Prostate gland (tissue), 2 donors: ENCODE data around the gene ETV3L. TPM values are rescaled to one million over a fixed set of nuclear protein-coding genes. Genes with fewer than 3 reads are reported as not detected.
"Not testable (repeated sequence)": the region's sequence is repeated elsewhere in the genome, so short reads cannot be mapped to it uniquely, and the experiment has no call there.

Experiments
- DNase-seq: peaks from one replicate; pipeline ENCODE4 v3.0.0-alpha.2; 2019; ENCODE audit warnings: low spot score
- H3K27ac ChIP-seq, 2 donors: fragments of 200-600 bp; sonication (generic); 2 replicates each; pipeline ENCODE4 v1.5.1; 2017 to 2019
- H3K27me3 ChIP-seq: fragments of 200-600 bp; sonication (generic); replicated peaks from 2 replicates; pipeline ENCODE4 v1.5.1; 2019; ENCODE audit not compliant: insufficient read depth
- H3K36me3 ChIP-seq, 2 donors: fragments of 200-600 bp; sonication (generic); 1 replicate in 1 of 2; 2 replicates in 1 of 2; pipeline versions ENCODE4 v1.5.1 to v1.8.1; 2017 to 2019
- H3K4me1 ChIP-seq: fragments of 200-600 bp; sonication (generic); replicated peaks from 2 replicates; pipeline ENCODE4 v1.5.1; 2019
- H3K4me3 ChIP-seq, 2 donors: fragments of 200-600 bp; sonication (generic); 2 replicates each; pipeline ENCODE4 v1.5.1; 2017 to 2019
- H3K9me3 ChIP-seq: fragments of 200-600 bp; sonication (generic); 2 replicates; pipeline ENCODE4 v1.5.1; 2017
- POLR2A ChIP-seq: fragments of 450-650 bp; IDR thresholded peaks from one replicate; pipeline ENCODE4 v1.6.1; 2016; ENCODE audit warnings: antibody characterized with exemption, mild to moderate bottlenecking
- POLR2AphosphoS5 ChIP-seq: sonication (generic); formaldehyde crosslinking; IDR thresholded peaks from one replicate; pipeline ENCODE4 v1.6.1; 2017; ENCODE audit warnings: antibody characterized with exemption
- WGBS: methylation state at CpG from one replicate; pipeline ENCODE4 v1.1.5; 2018; 5-methylcytosine and 5-hydroxymethylcytosine counted together
- intact Hi-C: fragments of 100-400 bp; cut with DNase I; formaldehyde crosslinking; loops from one replicate; pipeline ENCODE4 v1.14.2; 2022
- total RNA-seq, 2 donors: library from RNA; depleted of rRNA; stranded (reverse); fragments of >200 nt; gene quantifications; one replicate each; pipeline ENCODE4 v1.1.0, GENCODE V29; 2016
- TF ChIP-seq, protein P1 (sequence below), 4 experiments: fragments of 200-600 bp in 2 of 4; fragments of 450-650 bp in 2 of 4; sonication (generic) in 2 of 4; IDR thresholded peaks; 1 replicate in 3 of 4; 2 replicates in 1 of 4; pipeline ENCODE4 v1.5.1; 2016 to 2019; ENCODE audit warnings: antibody characterized with exemption in 4 of 4, mild to moderate bottlenecking in 2 of 4, moderate library complexity in 2 of 4

Gene ETV3L
- total RNA-seq, 2 donors from 2014 or later, result not detected

DNA sequence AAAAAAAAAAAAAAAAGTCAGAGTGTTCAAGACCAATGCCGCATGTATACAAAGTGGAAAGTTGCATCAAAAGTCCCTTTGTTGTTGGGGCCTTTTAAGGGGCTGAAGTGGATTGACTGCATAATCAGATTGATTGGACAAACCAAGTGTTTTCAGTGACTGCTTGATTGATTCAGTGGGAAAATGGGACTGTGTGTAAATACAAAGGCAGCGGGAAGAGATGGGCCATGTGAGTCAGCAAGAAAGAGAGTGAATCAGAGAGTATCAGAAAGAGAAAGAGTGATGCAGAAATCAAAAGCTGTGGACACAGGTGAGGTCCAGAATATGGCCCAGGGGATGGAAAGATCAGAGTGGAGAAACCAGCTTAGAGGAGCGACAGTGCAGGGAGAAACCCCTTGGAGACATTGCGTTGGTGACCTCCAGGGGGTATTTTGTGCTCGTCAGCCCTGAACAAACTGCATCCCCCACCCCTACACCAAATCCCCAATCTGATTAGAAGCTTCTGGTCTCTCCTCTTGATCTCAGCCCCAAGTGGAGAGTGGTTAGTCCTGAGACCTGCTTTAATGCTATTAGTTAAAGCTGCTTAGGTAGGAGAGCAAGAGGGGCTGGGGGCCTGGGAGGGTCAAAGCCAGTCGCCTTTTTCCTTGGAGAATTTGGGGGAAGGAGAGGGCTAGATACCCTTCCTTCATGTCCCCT is 5.1 kb upstream of the ETV3L start:
- Histone ChIP-seq H3K36me3 (no peaks in the 10 kb centered on the region), H3K9me3 (no peaks in the 10 kb centered on the region), H3K27ac (no peak overlapping the region), H3K4me3 (no peak overlapping the region), H3K4me1 (no peaks in the 10 kb centered on the region), H3K27me3 (peaks cover 3% of the 10 kb centered on the region)
- WGBS, result 83% methylated on average over 6 of the region's 6 CpGs
- DNase-seq, result no peak
- intact Hi-C loops, result no loop called here
- TF ChIP-seq POLR2AphosphoS5 (no peak), POLR2A (no peak)
- TF ChIP-seq, protein P1, sequence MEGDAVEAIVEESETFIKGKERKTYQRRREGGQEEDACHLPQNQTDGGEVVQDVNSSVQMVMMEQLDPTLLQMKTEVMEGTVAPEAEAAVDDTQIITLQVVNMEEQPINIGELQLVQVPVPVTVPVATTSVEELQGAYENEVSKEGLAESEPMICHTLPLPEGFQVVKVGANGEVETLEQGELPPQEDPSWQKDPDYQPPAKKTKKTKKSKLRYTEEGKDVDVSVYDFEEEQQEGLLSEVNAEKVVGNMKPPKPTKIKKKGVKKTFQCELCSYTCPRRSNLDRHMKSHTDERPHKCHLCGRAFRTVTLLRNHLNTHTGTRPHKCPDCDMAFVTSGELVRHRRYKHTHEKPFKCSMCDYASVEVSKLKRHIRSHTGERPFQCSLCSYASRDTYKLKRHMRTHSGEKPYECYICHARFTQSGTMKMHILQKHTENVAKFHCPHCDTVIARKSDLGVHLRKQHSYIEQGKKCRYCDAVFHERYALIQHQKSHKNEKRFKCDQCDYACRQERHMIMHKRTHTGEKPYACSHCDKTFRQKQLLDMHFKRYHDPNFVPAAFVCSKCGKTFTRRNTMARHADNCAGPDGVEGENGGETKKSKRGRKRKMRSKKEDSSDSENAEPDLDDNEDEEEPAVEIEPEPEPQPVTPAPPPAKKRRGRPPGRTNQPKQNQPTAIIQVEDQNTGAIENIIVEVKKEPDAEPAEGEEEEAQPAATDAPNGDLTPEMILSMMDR (IDR thresholded peaks at IDR 0.05), result no peak

DNA sequence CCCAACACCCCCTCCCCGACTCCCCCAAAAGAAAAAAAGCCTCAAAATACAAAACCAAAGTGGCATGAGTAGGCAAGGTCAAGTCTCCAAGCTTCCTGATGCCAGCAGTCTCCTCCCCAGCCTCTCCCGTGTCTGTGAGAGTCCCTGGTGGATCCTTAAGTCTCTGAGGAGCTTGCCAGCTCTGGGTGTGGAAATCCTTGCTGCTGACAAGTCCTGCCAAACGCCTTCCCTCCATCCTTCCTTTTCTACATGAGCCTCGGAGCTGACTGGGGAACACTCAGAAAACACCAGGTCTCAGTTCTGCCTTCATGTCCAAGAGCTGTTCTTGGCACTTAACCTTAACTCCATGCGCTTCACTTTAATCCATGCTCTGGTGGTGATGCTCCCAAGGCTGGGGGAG is 3.7 kb upstream of the ETV3L start:
- H3K27ac ChIP-seq, result no peak overlapping the region
- H3K4me3 ChIP-seq, result no peak overlapping the region
- peaks cover 3% of the 10 kb centered on the region for H3K27me3 ChIP-seq
- TF ChIP-seq POLR2AphosphoS5, result no peak
- TF ChIP-seq POLR2A, result no peak
- TF ChIP-seq, protein P1 (IDR thresholded peaks at IDR 0.05), result no peak
- WGBS, result 61% methylated on average over 5 of the region's 5 CpGs
- intact Hi-C loops, result no loop called here
- no peaks in the 10 kb centered on the region for H3K4me1 ChIP-seq
- DNase-seq, result no peak
- H3K36me3 ChIP-seq, result no peaks in the 10 kb centered on the region
- no peaks in the 10 kb centered on the region for H3K9me3 ChIP-seq

DNA sequence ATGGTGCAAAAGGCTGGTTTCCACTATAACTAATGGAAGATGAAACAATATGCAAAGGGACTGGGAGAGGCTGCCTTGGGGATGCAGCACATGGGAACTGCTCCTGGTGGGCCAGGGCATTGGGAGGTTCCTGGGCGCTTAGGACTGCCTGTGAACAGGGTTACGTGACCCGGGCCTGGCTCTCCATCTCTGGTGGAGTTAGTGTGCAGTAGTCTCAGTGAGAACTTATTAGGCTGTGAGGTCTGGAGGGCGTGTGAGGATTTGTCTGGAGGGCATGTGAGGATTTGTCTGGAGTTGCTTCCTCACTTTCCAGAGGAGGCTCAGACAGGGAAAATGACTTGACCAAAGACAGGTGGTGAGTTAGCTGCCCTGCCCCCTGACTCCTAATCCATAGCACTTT is 1.5 kb upstream of the ETV3L start:
- WGBS, result 92% methylated on average over 4 of the region's 4 CpGs
- Histone ChIP-seq H3K4me1 (no peaks in the 10 kb centered on the region), H3K27me3 (no peaks in the 10 kb centered on the region), H3K9me3 (no peaks in the 10 kb centered on the region), H3K27ac (no peak overlapping the region), H3K4me3 (no peak overlapping the region), H3K36me3 (no peaks in the 10 kb centered on the region)
- intact Hi-C loops, result no loop called here
- no peak for DNase-seq
- TF ChIP-seq, protein P1 (IDR thresholded peaks at IDR 0.05), result no peak
- TF ChIP-seq POLR2A (no peak), POLR2AphosphoS5 (no peak)

DNA sequence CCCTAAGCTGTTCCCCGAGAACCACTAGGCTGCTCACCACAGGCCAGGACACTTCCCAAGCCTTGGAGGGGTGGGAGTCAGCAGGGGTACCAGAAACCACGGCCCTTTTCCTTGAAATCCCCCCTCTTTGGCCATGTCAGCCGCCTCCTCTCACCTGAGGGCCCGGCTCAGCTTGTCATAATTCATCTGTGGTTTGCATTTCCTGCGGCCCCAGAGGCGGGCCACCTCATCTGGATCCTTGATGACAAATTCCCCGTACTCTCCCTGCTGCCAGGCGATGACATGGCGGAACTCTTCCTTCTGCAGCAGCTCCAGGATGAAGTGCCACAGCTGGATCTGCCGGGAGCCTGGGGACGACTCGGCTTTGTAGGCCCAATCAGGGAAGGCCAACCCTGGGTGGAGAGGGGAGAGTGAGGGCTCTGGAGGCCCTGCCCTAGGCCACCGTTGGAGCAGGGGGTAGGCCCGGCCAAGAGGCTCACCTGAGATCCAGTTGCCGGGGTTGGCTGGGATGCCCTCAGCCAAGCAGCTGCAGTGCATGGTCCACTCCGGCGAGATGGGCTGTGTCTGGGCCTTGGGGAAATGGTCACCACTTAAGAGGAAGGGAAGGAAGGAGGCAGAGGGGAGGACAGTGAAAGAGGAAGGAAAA is 498 bp downstream of the ETV3L start:
- H3K27me3 ChIP-seq, intact Hi-C loops, H3K27ac ChIP-seq, H3K9me3 ChIP-seq, H3K4me1 ChIP-seq, H3K36me3 ChIP-seq, H3K4me3 ChIP-seq, DNase-seq: not testable (repeated sequence)
- 89% methylated on average over 17 of the region's 17 CpGs for WGBS

DNA sequence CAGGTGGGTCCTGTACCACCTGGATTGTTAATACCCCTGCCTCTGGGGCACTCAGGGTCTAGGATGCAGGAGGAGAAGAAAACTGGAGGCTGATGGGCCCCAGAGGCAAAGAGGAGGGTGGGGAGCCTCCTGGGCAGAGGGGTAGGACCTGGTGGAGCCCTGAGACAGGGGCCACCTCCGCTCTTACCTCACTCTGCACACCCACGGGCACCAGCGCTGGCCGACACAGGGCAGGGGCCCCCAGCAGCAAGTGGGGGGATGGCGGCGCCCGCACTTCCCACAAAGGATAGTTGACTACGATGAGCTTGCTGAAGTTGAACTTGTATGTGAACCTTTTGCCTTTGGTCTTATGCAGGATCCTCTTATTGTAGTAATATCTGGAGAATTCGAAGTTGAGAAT is 1.1 kb downstream of the ETV3L start:
- intact Hi-C loops, result no loop called here
- 91% methylated on average over 9 of the region's 9 CpGs for WGBS
- H3K27ac ChIP-seq, result no peak overlapping the region
- H3K36me3 ChIP-seq, result no peaks in the 10 kb centered on the region
- no peaks in the 10 kb centered on the region for H3K4me1 ChIP-seq
- H3K27me3 ChIP-seq, result no peaks in the 10 kb centered on the region
- TF ChIP-seq, protein P1 (IDR thresholded peaks at IDR 0.05), result no peak
- TF ChIP-seq POLR2AphosphoS5, result no peak
- no peak for TF ChIP-seq POLR2A
- H3K9me3 ChIP-seq, result no peaks in the 10 kb centered on the region
- H3K4me3 ChIP-seq, result no peak overlapping the region
- DNase-seq, result no peak
